ENCODE data around the gene FARS2.

The FARS2 gene

DNA sequence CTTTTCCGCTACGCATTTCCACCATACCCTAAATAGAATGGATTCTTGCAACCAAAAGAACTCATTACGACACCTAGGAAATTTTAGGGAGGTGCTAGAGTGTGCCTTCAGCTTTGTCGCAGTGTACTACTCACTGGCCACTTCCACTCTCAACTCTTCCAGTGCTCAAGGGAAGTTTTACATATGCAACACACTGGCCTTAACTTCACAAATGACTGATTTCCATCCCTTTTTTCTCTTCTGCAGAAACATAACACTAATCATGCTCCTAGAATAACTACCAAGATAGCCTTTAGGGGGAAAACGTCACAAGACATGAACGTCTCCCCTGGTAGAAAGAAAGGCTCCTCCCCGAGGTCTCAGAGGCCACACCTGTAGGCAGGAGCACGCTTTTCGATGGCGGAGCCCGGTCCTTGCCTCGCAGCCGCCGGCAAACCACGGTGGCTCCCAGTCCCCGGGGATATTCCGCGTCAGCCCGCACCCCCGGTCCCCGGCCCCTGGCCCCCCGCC, 1.1 kb upstream of the FARS2 start:
- TF ChIP-seq, protein P1, sequence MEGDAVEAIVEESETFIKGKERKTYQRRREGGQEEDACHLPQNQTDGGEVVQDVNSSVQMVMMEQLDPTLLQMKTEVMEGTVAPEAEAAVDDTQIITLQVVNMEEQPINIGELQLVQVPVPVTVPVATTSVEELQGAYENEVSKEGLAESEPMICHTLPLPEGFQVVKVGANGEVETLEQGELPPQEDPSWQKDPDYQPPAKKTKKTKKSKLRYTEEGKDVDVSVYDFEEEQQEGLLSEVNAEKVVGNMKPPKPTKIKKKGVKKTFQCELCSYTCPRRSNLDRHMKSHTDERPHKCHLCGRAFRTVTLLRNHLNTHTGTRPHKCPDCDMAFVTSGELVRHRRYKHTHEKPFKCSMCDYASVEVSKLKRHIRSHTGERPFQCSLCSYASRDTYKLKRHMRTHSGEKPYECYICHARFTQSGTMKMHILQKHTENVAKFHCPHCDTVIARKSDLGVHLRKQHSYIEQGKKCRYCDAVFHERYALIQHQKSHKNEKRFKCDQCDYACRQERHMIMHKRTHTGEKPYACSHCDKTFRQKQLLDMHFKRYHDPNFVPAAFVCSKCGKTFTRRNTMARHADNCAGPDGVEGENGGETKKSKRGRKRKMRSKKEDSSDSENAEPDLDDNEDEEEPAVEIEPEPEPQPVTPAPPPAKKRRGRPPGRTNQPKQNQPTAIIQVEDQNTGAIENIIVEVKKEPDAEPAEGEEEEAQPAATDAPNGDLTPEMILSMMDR (IDR thresholded peaks at IDR 0.05; ENCODE audit: low read depth, low read length) = no peak
- H3K4me3 ChIP-seq (ENCODE audit: low read depth, low read length) = peak overlapping the region; percentile 91

DNA sequence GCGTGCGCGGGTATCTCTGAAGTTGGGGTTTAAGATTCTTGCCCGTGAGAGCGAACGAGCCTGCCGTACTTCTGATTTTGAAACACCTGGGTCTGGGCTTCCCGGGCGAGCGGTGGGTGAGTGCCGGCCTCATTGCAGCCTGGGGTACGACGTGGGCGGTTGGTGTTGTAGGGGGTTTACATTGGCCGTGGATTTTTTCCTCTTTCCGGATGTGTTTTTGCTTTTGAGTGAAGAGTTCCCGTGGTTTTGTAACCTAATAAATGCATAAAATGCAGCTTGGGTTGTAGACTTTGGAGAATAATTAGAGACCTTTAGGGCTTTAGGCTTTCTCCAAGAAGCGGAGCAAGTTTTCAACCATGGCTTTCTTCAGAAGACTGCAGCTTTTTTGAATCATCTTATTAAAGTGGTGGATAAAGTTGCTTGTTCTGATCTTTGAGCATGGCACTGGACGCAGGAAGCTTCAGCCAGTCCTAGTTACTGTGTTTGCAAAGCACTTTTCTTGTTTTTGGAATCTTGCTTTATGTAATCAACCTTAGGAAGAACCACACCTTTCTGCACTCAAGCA, 314 bp downstream of the FARS2 start:
- H3K4me3 ChIP-seq (ENCODE audit: low read depth, low read length) = peak overlapping the region; percentile 91
- TF ChIP-seq, protein P1 (IDR thresholded peaks at IDR 0.05; ENCODE audit: low read depth, low read length) = no peak

DNA sequence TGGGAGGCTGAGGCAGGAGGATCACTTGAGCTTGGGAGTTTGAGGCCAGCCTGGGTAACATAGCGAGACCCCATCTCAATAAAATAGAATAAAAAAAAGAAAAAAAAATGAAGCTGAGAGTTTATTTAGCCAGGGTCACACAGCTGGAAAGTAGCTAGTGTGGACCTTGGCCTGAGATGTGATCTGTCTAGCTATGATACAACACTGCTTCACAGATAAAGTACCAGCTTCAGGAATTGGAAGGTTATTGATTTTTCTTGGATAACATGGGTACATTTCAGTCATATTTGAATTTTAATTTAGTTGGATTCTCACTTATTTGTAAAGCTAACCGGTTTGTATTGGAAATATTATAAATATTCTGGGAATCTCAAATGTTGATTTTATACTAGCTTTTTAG, 5.1 kb downstream of the FARS2 start:
- H3K4me3 ChIP-seq (ENCODE audit: low read depth, low read length) = no peak overlapping the region
- TF ChIP-seq, protein P1 (IDR thresholded peaks at IDR 0.05; ENCODE audit: low read depth, low read length) = no peak

DNA sequence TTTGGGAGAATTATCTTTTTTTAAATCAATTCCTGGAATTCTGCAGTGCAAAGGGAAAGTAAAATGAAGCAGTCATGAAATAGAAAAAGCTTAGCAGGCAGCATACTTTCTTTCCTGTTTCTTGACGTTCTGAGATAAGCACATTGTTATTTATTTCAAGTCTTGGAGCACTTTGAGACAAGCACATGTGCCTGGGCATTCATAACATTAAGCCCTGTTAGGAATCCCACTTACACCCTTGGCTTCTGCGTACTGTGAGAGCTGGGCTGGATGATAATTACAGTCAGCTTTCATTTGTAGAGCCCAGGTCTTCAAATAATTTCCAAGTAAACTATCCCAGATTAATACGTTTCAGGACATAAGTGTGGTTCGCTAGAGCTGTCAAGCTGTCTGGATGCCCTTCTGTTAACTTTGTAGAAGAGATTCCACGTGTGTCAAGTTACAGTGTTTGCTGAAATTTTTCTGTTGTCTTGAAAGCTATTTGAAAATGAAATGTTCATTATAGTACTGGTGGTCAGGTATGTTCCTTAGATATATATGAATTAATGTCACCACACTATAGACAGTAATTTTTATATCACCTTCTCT, 8.9 kb downstream of the FARS2 start:
- TF ChIP-seq, protein P1 (IDR thresholded peaks at IDR 0.05; ENCODE audit: low read depth, low read length) = no peak
- H3K4me3 ChIP-seq (ENCODE audit: low read depth, low read length) = no peak overlapping the region

DNA sequence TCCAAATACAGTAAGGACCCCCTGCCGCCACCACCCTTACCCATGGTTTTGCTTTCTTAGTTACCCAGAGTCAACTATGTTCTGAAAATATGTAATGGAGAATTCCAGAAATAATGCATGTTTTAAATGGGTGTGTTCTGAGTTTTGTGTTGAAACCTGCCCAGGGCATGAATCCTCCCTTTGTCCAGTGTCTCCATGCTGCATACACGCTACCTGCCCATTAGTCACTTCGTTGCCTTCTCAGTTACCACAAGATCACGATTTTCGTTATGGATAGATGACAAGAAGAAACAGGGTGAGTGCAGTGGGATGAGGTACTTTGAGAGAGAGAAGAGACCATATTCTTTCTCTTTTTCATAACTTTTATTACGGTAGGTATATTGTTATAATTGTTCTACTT, 10.6 kb downstream of the FARS2 start:
- H3K4me3 ChIP-seq (ENCODE audit: low read depth, low read length) = no peak overlapping the region
- TF ChIP-seq, protein P1 (IDR thresholded peaks at IDR 0.05; ENCODE audit: low read depth, low read length) = no peak

DNA sequence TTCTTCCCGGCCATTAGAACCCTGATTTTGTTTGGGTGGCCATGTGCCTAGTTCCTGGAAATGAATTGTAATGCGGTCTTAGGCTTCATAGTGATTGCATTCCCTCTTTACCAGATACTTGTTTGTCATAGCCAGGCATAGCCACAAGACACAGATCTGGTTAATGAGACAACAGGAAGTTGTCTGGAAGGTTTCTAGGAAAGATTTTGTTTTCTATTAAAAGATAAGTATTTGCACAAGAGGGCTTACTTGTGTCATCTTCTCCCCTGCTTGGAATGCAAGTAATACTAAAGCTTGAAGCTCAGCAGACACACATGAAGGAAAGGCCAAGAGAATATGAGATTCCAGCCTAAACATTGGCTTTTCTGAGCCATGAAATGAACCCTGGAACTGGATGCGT, 12.9 kb downstream of the FARS2 start:
- TF ChIP-seq, protein P1 (IDR thresholded peaks at IDR 0.05; ENCODE audit: low read depth, low read length) = no peak
- no peak overlapping the region for H3K4me3 ChIP-seq (ENCODE audit: low read depth, low read length)

DNA sequence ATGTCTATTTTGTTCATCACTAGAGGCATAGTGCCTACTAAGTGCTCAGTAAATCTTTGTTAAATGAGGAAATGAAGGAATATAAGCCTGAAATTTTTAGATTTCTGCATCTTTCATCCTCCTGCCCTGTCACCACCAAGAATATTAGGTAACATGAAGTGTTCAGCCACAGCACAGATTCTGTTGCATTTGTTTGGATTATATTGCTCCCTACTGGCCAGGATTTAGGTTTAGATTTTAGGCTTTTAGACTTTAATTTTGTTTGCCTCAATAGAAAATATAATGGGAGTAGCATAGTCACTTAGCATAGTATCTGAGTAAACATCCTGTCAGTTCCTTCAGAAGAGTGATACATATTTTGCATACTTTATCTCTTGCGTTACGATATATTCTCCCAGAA, 14.2 kb downstream of the FARS2 start:
- TF ChIP-seq, protein P1 (IDR thresholded peaks at IDR 0.05; ENCODE audit: low read depth, low read length) = no peak
- H3K4me3 ChIP-seq (ENCODE audit: low read depth, low read length) = no peak overlapping the region

All from WI38 (cell line).